GM19455 (cell line): ENCODE measurements around the gene FAAP20.

ENCODE experiments used
- ATAC-seq: cut with Tn5 transposase; IDR thresholded peaks from one replicate; pipeline ENCODE4 v1.9.1; 2021; ENCODE audit not compliant: unreplicated experiment

FAAP20 gene

GRCh38 chr1:2212532-2213491 lies 18.2 kb upstream of the FAAP20 start:
- no peak for ATAC-seq

GRCh38 chr1:2212274-2212531 lies 17.6 kb upstream of the FAAP20 start:
- ATAC-seq: no peak

GRCh38 chr1:2210786-2211185 lies 16.2 kb upstream of the FAAP20 start:
- ATAC-seq: no peak

GRCh38 chr1:2210084-2210653 lies 15.6 kb upstream of the FAAP20 start:
- no peak for ATAC-seq

- ATAC-seq: no peak
Observed at GRCh38 chr1:2209400-2210083, 15.0 kb upstream of the FAAP20 start.

- ATAC-seq: no peak
Observed at GRCh38 chr1:2208309-2209239, 14.0 kb upstream of the FAAP20 start.

GRCh38 chr1:2206813-2207487 lies 12.4 kb upstream of the FAAP20 start:
- ATAC-seq: no peak

GRCh38 chr1:2205191-2205952 lies 10.8 kb upstream of the FAAP20 start:
- ATAC-seq: peak; percentile 66

GRCh38 chr1:2204415-2205190 lies 10.0 kb upstream of the FAAP20 start:
- no peak for ATAC-seq

- ATAC-seq: no peak
Observed at GRCh38 chr1:2203671-2204414, 9.3 kb upstream of the FAAP20 start.

GRCh38 chr1:2202843-2203601 lies 8.4 kb upstream of the FAAP20 start:
- no peak for ATAC-seq

- no peak for ATAC-seq
Observed at GRCh38 chr1:2202008-2202575, 7.5 kb upstream of the FAAP20 start.

- no peak for ATAC-seq
Observed at GRCh38 chr1:2201062-2201461, 6.5 kb upstream of the FAAP20 start.

- no peak for ATAC-seq
Observed at GRCh38 chr1:2200308-2200943, 5.9 kb upstream of the FAAP20 start.

GRCh38 chr1:2199042-2199810 lies 4.7 kb upstream of the FAAP20 start:
- no peak for ATAC-seq

GRCh38 chr1:2198571-2198970 lies 4.0 kb upstream of the FAAP20 start:
- ATAC-seq: no peak
